K562 (cell line): Measurements from ENCODE around the gene TMEM121. TPM values are rescaled to one million over a fixed set of nuclear protein-coding genes. Genes with fewer than 3 reads are reported as not detected.

Experiments
- ATAC-seq: fragments of 200-7000 bp; cut with Tn5 transposase; 3 replicates; pipeline ENCODE4 v1.9.1; 2020; ENCODE audit warnings: moderate library complexity
- BruUV-seq: library from RNA; stranded (reverse); fragments of 400-500 nt; replicated peaks from 2 replicates; lab custom pipeline; 2021; lab: Mats Ljungman, UMichigan
- CTCF ChIA-PET: fragments of 300-600 bp; formaldehyde crosslinking; extraction: SDS; loops from one replicate; lab custom pipeline; 2021; ENCODE audit warnings: low intra/inter-chr PET ratio; lab: Yijun Ruan, JAX
- POLR2A ChIA-PET: fragments of 300-600, 350-650 bp; sonication (Branson Sonifier 250); formaldehyde crosslinking; extraction: SDS; loops from one replicate; lab custom pipeline; 2021; ENCODE audit warnings: antibody characterized with exemption, inconsistent platforms; lab: Yijun Ruan, JAX
- DNase-seq, 4 experiments: peaks; one replicate each; pipeline versions ENCODE4 v3.0.0 to v3.0.0-alpha.2; 2011 to 2018; ENCODE audit warnings: low spot score in 3 of 4, mixed read lengths in 3 of 4; ENCODE audit errors: extremely low read depth in 1 of 4
- FAIRE-seq: peaks from 2 replicates; lab custom pipeline; 2011; peaks lifted over from hg19 to GRCh38; lab: Jason Lieb, UNC
- H2AFZ ChIP-seq: 2 replicates; pipeline ENCODE4 v1.6.0; 2011; ENCODE audit warnings: low read depth, low read length, control low read depth, inconsistent platforms
- H3K27ac ChIP-seq: fragments of 200-600 bp; 3 replicates; pipeline ENCODE4 v1.8.0; 2011; ENCODE audit warnings: low read depth, mild to moderate bottlenecking, control low read depth, inconsistent platforms, low read length, moderate library complexity, mixed read lengths; ENCODE audit errors: extremely low read depth
- H3K27me3 ChIP-seq, 2 experiments: fragments of 300-600 bp in 1 of 2; 2 replicates in 1 of 2; 3 replicates in 1 of 2; pipeline versions ENCODE4 v1.6.0 to v1.8.0; 2011; ENCODE audit warnings: inconsistent platforms in 2 of 2, low read length in 2 of 2, mild to moderate bottlenecking in 1 of 2, mixed read lengths in 1 of 2, moderate library complexity in 1 of 2; ENCODE audit not compliant: control insufficient read depth in 2 of 2, insufficient read depth in 2 of 2
- H3K36me3 ChIP-seq: fragments of 300-600 bp; 3 replicates; pipeline ENCODE4 v1.8.0; 2011; ENCODE audit warnings: mild to moderate bottlenecking, low read length, inconsistent platforms; ENCODE audit not compliant: control insufficient read depth, insufficient read depth
- H3K4me1 ChIP-seq, 2 experiments: fragments of 200-600 bp in 1 of 2; replicated peaks in 1 of 2; 2 replicates in 1 of 2; 3 replicates in 1 of 2; pipeline versions ENCODE4 v1.5.1 to v1.8.0; 2011; ENCODE audit warnings: inconsistent platforms in 2 of 2, low read length in 2 of 2, mild to moderate bottlenecking in 1 of 2, mixed read lengths in 1 of 2, moderate library complexity in 1 of 2; ENCODE audit not compliant: control insufficient read depth in 2 of 2, insufficient read depth in 2 of 2
- H3K4me2 ChIP-seq: 2 replicates; pipeline ENCODE4 v1.6.1; 2011; ENCODE audit warnings: low read length, control low read depth, inconsistent platforms, mixed read lengths; ENCODE audit not compliant: insufficient read depth
- H3K4me3 ChIP-seq: fragments of 200-600 bp; sonication (generic), shearing (Covaris generic); 2 replicates; pipeline ENCODE4 v1.5.1; 2016; ENCODE audit warnings: control low read depth, inconsistent platforms
- H3K79me2 ChIP-seq: fragments of 200-600 bp; 3 replicates; pipeline ENCODE4 v1.8.0; 2011; ENCODE audit warnings: low read length, inconsistent platforms; ENCODE audit not compliant: control insufficient read depth, insufficient read depth
- H3K9ac ChIP-seq, 2 experiments: 2 replicates each; pipeline versions ENCODE4 v1.6.0 to v1.6.1; 2011; ENCODE audit warnings: low read depth in 2 of 2, low read length in 2 of 2, control low read depth in 1 of 2, inconsistent platforms in 1 of 2, mild to moderate bottlenecking in 1 of 2, mixed read lengths in 1 of 2; ENCODE audit not compliant: insufficient read depth in 1 of 2
- H3K9me1 ChIP-seq: one replicate; pipeline ENCODE4 v1.6.0; 2011; ENCODE audit warnings: inconsistent platforms, mild to moderate bottlenecking, low read length, moderate library complexity; ENCODE audit not compliant: control insufficient read depth, insufficient read depth
- H3K9me3 ChIP-seq: replicated peaks from 2 replicates; pipeline ENCODE4 v1.5.1; 2011; ENCODE audit warnings: low read depth, low read length, inconsistent platforms; ENCODE audit not compliant: control insufficient read depth, insufficient read depth
- H4K20me1 ChIP-seq: replicated peaks from 2 replicates; pipeline ENCODE4 v1.6.1; 2011; ENCODE audit warnings: low read length, inconsistent platforms, mixed read lengths; ENCODE audit not compliant: control insufficient read depth, insufficient read depth
- CTCF ChIP-seq, 3 experiments: IDR thresholded peaks in 2 of 3; conservative IDR thresholded peaks in 1 of 3; 2 replicates each; pipeline ENCODE4 v1.5.1; 2011 to 2012; ENCODE audit warnings: low read length in 3 of 3, mild to moderate bottlenecking in 3 of 3, control low read depth in 2 of 3, improper control_type of control experiment in 1 of 3, inconsistent platforms in 1 of 3, low read depth in 1 of 3, mixed read lengths in 1 of 3, moderate library complexity in 1 of 3; ENCODE audit not compliant: insufficient read depth in 2 of 3
- ZNF121 ChIP-seq: sonication (generic); formaldehyde crosslinking; conservative IDR thresholded peaks from 2 replicates; pipeline ENCODE4 v1.8.0; 2022; ENCODE audit warnings: missing genetic modification reagents
- ZNF140 ChIP-seq: fragments of 250-450 bp; sonication (Bioruptor Pico); IDR thresholded peaks from 2 replicates; pipeline ENCODE4 v1.8.0; 2021; ENCODE audit warnings: moderate library complexity, mild to moderate bottlenecking, inconsistent platforms
- WGBS: fragments of 100-300 bp; shearing (Covaris generic); methylation state at CpG from one replicate; pipeline ENCODE4 v1.1.6; 2016; ENCODE audit warnings: low coverage, mixed read lengths; ENCODE audit not compliant: insufficient coverage; ENCODE audit errors: missing lambda C conversion rate; 5-methylcytosine and 5-hydroxymethylcytosine counted together
- in situ Hi-C: fragments of 300-500 bp; cut with MboI; formaldehyde crosslinking; loops from 4 replicates; pipeline ENCODE4 v1.15.0; 2018; ENCODE audit warnings: inconsistent platforms, mixed read lengths
- intact Hi-C: fragments of 100-400 bp; cut with micrococcal nuclease; formaldehyde crosslinking; loops from 2 replicates; pipeline ENCODE4 v1.14.2; 2022
- polyA plus RNA-seq, 8 experiments: library from polyadenylated mRNA; depleted of rRNA in 4 of 8; stranded (reverse) in 5 of 8; unstranded in 3 of 8; fragments of >200 nt; fragmentation: Nextera tagmentation in 2 of 8; fragmentation: Illumina TruSeq in 1 of 8; extraction: Ambion mirVana in 2 of 8; extraction: Trizol in 1 of 8; gene quantifications; 2 replicates each; pipeline versions ENCODE4 v1.2.1 to v1.2.3, GENCODE V29; 2011 to 2014; ENCODE audit warnings: inconsistent platforms in 1 of 8, missing spikeins in 1 of 8
- total RNA-seq, 7 experiments: library from RNA; depleted of rRNA in 6 of 7; stranded (reverse); fragments of >200 nt in 6 of 7; fragmentation: Illumina TruSeq in 2 of 7; extraction: Trizol in 2 of 7; gene quantifications; 2 replicates each; pipeline versions ENCODE4 v1.2.1 to v1.2.3, GENCODE V29; 2011 to 2021; ENCODE audit warnings: low replicate concordance in 1 of 7

TMEM121 gene
- total and polyA plus RNA-seq, 9 of the 15 experiments (the other 6 are each of a cell fraction or from before 2014, with no cell fraction given), result 0.31 to 0.36 TPM; not detected in 7

- ATAC-seq (no peak), DNase-seq (no peak), FAIRE-seq (no peak)
- no peaks in the 10 kb centered on the region for H3K79me2 ChIP-seq
- no peaks in the 10 kb centered on the region for H3K9me1 ChIP-seq
- H3K4me3 ChIP-seq, result no peak overlapping the region
- intact Hi-C loops (no loop called here), in situ Hi-C loops (no loop called here)
- peaks cover 0 to 6% of the 10 kb centered on the region in 2 experiments; a peak in 2 of 5 replicates for H3K27me3 ChIP-seq
- H3K36me3 ChIP-seq, result no peaks in the 10 kb centered on the region
- 38% methylated on average over 9 of the region's 10 CpGs for WGBS
- peaks cover 0 to 48% of the 10 kb centered on the region in 2 experiments; a peak in 2 of 5 replicates for H3K4me1 ChIP-seq
- H3K4me2 ChIP-seq, result no peak overlapping the region
- ChIA-PET CTCF (no interaction called here), POLR2A (interaction anchor here (3.1 kb wide), 1 partner anchor 8 kb away, joined by 15 read pairs; no protein-coding TSS in a partner anchor)
- no TSS peak for BruUV-seq
- H3K9ac ChIP-seq, result peak overlapping the region in 1 of 2 experiments; percentile 55; a peak in 2 of 4 replicates
- no peak for TF ChIP-seq ZNF140 (CRISPR knock-in tag)
- TF ChIP-seq, all 486 proteins: peak for 0
- Histone ChIP-seq H4K20me1 (no peaks in the 10 kb centered on the region), H2AFZ (no peak overlapping the region), H3K9me3 (no peaks in the 10 kb centered on the region), H3K27ac (no peak overlapping the region)
Measured at GRCh38 chr14:105500726-105501101, 25.7 kb upstream of the TMEM121 start.

DNA sequence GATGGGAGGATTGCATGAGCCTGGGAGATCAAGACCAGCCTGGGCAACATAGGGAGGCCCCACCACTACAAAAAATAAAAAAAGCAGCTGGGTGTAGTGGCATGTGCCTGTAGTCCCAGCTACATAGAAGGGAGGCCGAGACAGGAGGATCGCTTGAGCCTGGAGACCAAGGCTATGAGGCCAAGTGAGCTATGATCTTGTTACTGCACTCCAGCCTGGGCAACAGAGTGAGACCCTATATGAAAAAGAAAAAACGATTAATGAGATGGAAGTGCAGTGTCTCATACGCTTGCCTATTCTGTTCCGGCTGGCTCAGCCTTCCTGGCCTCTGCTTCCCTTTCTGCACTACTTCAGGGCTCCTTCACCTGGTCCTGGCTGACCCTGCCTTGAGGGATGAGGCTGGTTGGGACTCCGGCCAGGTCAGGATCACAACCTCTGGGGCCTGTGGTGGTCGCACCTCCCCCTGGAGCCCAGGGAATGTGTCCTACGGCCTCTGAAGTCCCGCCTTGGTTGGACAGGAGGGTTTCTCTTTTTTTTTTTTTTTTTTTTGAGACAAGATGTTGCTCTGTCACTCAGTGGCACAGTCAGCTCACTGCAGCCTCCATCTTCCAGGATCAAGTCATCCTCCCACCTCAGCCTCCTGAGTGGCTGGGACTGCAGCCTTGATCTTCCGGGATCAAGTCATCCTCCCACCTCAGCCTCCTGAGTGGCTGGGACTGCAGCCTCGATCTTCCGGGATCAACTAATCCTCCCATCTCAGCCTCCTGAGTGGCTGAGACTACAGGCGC lies 24.7 kb upstream of the TMEM121 start:
- ChIA-PET CTCF (no interaction called here), POLR2A (interaction anchor here (3.1 kb wide), 1 partner anchor 9 kb away, joined by 15 read pairs; no protein-coding TSS in a partner anchor)
- Histone ChIP-seq H4K20me1 (no peaks in the 10 kb centered on the region), H3K9ac (no peak overlapping the region), H2AFZ (no peak overlapping the region), H3K9me1 (no peaks in the 10 kb centered on the region), H3K4me2 (no peak overlapping the region), H3K79me2 (no peaks in the 10 kb centered on the region), H3K27me3 (peaks cover 0 to 12% of the 10 kb centered on the region in 2 experiments; a peak in 2 of 5 replicates), H3K9me3 (no peaks in the 10 kb centered on the region), H3K27ac (no peak overlapping the region), H3K36me3 (no peaks in the 10 kb centered on the region), H3K4me1 (peaks cover 0 to 39% of the 10 kb centered on the region in 2 experiments; a peak in 2 of 5 replicates), H3K4me3 (no peak overlapping the region)
- DNase-seq (no peak), FAIRE-seq (no peak), ATAC-seq (no peak)
- intact Hi-C loops, result no loop called here
- TF ChIP-seq CTCF (IDR thresholded peaks at IDR 0.05 in 2 of 3, conservative IDR thresholded peaks at IDR 0.05 in 1 of 3; ENCODE audit: insufficient read depth in 2 of 3, low read depth in 1 of 3, low read length in 3 of 3) (no peak), ZNF121 (CRISPR knock-in tag) (peak; percentile 42; the same call in 1 of the 2 replicates)
- in situ Hi-C loops, result no loop called here
- WGBS, result 62% methylated on average over 6 of the region's 13 CpGs
- no TSS peak for BruUV-seq
